Measurements from ENCODE around the gene KLK12.

The KLK12 gene

DNA sequence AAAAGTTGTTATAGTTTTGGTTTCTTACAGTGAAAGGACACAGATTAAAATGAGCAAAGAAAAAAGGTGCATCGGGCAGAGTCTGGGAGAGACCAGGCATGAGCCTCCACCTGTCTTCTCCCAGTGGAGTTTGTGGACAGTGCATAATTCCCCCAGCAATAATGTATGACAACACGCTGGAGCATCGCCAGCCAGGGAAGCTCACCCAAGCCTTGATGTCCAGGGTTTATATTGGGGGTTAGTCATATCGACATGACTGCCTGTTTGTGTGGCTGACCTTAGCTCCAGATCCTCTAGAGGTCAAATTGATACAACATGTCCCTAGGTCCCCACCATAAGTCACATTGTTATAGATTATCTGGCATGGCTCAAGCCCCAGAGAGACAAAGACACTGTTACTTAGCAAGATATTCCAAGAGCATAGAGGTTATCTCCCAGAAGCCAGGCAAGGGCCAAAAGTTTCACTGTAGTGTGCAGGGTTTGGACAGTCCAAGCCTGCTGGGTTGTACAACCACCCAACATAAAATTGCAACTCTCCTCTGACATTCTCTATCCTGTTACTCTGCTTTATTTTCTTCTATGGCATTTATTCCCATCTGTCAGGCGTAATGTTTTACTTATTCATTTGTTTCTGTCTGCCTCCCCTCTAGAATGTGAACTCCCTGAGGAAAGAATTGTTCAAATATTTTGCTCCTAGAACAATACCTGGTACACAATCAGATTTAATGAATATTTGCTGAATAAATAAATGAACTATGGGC is 35.7 kb upstream of the KLK12 start:
- peaks cover 11% of the 10 kb centered on the region for H3K27me3 Mint-ChIP-seq (ENCODE audit: low read depth)
- TF ChIP-seq, protein P1, sequence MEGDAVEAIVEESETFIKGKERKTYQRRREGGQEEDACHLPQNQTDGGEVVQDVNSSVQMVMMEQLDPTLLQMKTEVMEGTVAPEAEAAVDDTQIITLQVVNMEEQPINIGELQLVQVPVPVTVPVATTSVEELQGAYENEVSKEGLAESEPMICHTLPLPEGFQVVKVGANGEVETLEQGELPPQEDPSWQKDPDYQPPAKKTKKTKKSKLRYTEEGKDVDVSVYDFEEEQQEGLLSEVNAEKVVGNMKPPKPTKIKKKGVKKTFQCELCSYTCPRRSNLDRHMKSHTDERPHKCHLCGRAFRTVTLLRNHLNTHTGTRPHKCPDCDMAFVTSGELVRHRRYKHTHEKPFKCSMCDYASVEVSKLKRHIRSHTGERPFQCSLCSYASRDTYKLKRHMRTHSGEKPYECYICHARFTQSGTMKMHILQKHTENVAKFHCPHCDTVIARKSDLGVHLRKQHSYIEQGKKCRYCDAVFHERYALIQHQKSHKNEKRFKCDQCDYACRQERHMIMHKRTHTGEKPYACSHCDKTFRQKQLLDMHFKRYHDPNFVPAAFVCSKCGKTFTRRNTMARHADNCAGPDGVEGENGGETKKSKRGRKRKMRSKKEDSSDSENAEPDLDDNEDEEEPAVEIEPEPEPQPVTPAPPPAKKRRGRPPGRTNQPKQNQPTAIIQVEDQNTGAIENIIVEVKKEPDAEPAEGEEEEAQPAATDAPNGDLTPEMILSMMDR (IDR thresholded peaks at IDR 0.05; ENCODE audit: unreplicated experiment in 3 of 3): no peak
- peaks cover 6% of the 10 kb centered on the region for H3K9me3 Mint-ChIP-seq
- no peaks in the 10 kb centered on the region for H3K36me3 Mint-ChIP-seq (ENCODE audit: low read depth)
- H3K4me1 Mint-ChIP-seq: no peaks in the 10 kb centered on the region
- H3K4me3 Mint-ChIP-seq: no peak overlapping the region
- H3K27ac Mint-ChIP-seq: no peak overlapping the region

DNA sequence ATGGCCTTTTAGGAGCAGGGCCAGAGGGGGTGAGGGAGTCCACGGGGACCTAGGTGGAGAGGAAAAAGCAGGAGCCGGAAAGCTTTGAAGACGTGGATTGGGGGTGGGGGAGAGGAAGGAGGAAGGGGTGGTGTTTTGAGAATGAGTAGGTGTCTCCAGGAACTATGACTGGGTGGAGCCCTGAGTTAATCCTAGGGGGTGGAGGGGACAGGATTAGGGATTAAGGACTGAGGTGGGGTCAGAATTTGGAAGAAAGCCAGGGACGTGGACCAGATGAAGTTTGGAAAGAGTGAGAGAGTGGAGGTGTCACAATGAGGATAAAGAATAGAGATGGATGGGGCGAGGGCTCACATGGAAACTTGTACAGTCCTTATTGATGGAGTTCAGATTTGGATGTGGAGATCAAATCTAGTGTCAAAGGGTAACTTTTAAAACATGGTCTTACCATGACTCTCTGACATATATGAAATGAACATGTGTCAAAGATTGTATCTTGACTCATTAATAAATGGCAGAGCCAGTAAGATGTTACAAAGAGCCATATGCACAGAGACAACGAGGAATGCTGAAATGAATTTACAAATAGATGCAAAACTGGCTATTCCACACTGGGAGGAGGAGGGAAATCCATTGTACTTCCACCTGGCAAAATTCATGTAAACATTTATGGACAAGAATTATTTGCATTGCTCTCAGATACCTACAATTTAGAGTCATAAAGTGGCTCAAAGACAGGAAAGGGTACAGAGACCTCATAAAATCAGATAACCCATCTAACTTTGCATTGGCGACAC is 31.8 kb upstream of the KLK12 start:
- Mint-ChIP-seq H3K4me1 (no peaks in the 10 kb centered on the region), H3K9me3 (no peaks in the 10 kb centered on the region), H3K4me3 (no peak overlapping the region)

DNA sequence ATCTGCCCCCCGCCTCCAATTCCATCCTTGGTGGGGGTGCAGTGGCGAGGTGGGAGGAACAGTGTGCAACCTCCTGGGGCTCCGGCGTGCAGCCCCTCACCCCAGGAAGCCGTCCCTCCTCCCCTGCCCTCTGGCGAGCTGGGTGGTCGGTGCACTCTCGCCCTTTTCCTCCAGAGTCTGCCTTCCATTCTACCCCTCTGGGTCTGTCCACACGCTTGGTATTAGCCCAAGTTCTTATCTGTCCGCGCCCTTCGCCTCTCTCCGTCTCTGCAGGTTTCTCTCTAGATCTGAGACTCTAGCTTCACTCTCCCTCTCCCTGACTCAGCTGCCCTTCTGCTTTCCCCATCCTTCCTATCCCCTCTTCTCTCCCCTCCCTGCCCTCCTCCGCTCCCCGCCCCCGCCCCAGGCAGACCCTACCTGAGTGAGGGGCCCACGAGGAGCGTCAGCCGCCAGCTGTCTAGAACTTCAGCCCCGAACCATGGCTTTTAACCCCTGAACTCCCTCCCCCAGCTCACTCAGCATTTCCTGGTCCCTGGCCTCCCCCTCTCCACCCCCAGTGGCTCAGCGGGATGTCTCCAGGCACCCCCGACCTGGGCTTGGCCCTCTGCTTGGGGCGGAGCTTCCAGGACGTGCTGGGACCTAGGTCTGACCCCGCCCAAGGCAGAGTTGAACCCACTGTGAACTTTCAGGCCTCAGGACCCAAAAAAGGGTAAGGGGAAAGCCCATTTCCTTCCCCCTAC is 30.6 kb upstream of the KLK12 start:
- peak overlapping the region; percentile 73 to 83 (median 76) for H3K4me3 Mint-ChIP-seq
- H3K36me3 Mint-ChIP-seq (ENCODE audit: low read depth): no peaks in the 10 kb centered on the region
- TF ChIP-seq, protein P1 (IDR thresholded peaks at IDR 0.05; ENCODE audit: unreplicated experiment in 3 of 3): no peak
- H3K27me3 Mint-ChIP-seq (ENCODE audit: low read depth): peaks cover 30% of the 10 kb centered on the region
- peak overlapping the region in 1 of 3 experiments; percentile 34 for H3K27ac Mint-ChIP-seq
- no peaks in the 10 kb centered on the region for H3K9me3 Mint-ChIP-seq
- H3K4me1 Mint-ChIP-seq: no peaks in the 10 kb centered on the region

More for the DNA sequence above, 31.8 kb upstream of the KLK12 start:
- Mint-ChIP-seq H3K36me3 (ENCODE audit: low read depth) (no peaks in the 10 kb centered on the region), H3K27ac (no peak overlapping the region), H3K27me3 (ENCODE audit: low read depth) (peaks cover 23% of the 10 kb centered on the region)
- TF ChIP-seq, protein P1 (IDR thresholded peaks at IDR 0.05; ENCODE audit: unreplicated experiment in 3 of 3): no peak

DNA sequence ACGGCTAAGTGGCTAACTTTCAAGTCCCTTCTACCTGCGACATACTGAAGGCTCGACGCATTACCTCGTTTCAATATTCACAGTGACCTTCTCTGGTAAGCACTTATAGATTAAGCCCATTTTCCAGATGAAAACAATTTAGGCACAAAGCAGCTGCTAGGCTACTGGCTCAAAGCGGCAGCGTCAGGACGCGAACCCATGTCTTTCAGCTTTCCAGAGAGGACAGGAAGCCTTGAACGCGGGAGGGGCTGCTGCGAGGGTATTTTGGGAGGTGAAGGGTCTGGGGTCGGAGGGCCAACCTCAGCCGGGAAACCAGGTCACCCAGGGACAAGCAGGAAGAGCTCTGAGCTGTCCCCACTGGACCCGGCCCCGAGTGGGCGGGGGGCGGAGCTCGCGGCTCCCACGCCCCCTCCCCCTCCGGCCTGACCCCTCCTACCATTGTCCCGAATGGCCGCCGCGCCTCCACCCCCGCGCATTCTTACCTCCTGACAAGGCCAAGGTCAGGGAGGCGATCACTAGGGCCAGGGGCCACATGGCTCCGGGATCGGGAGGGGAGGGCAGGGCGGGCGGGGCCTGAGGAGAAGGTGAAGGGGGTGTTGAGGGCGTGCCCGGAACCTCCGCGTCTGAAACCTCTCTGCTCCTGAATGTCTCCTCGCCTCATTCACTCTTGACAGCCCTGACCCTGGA is 29.9 kb upstream of the KLK12 start, which contains the start of gene KLK13:
TSS of gene KLK13 (minus strand) at position 559 of the 687 bp plus-strand sequence. CDS start at position 534, 25 bp downstream.
- Mint-ChIP-seq H3K4me1 (no peaks in the 10 kb centered on the region), H3K9me3 (no peaks in the 10 kb centered on the region), H3K27ac (peak within 1 kb of the TSS in 1 of 3 experiments; percentile 34), H3K36me3 (ENCODE audit: low read depth) (no peaks in the 10 kb centered on the region), H3K27me3 (ENCODE audit: low read depth) (peaks cover 31% of the 10 kb centered on the region), H3K4me3 (peak within 1 kb of the TSS; percentile 73 to 83 (median 76))
- TF ChIP-seq, protein P1 (IDR thresholded peaks at IDR 0.05; ENCODE audit: unreplicated experiment in 3 of 3): no peak

DNA sequence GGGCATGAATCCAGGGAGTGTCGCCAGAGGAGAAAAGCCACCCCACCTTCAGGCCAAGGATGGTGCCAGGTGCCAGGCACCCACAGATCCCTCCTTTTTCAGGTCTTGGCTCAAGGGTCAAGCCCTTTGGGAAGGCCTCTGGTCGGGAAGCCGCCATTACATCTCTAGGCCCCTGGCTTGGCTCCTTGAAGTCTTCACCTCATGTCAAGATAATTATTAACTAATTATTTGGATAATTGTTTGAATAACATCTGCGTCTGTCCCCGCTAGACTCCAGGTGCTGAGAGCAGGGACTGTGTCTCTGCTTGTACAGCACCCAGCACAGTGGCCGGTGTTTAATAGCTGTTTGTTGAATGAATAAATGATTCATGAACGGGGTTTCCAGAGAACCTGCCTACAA is 28.9 kb upstream of the KLK12 start:
- no peaks in the 10 kb centered on the region for H3K4me1 Mint-ChIP-seq
- no peaks in the 10 kb centered on the region for H3K9me3 Mint-ChIP-seq
- no peaks in the 10 kb centered on the region for H3K36me3 Mint-ChIP-seq (ENCODE audit: low read depth)
- peaks cover 31% of the 10 kb centered on the region for H3K27me3 Mint-ChIP-seq (ENCODE audit: low read depth)
- H3K4me3 Mint-ChIP-seq: peak overlapping the region; percentile 12 to 56 (median 29)
- H3K27ac Mint-ChIP-seq: no peak overlapping the region
- TF ChIP-seq, protein P1 (IDR thresholded peaks at IDR 0.05; ENCODE audit: unreplicated experiment in 3 of 3): no peak
